Fibroblast of villous mesenchyme (primary cell): Measurements from ENCODE around the gene KRTAP10-8. TPM values are rescaled to one million over a fixed set of nuclear protein-coding genes. Genes with fewer than 3 reads are reported as not detected.

Source experiments
- DNase-seq: peaks from one replicate; pipeline ENCODE4 v3.0.0-alpha.2; 2010; ENCODE audit warnings: low read depth
- H3K4me3 ChIP-seq: 2 replicates; pipeline ENCODE4 v1.5.1; 2011; ENCODE audit warnings: low read depth, mild to moderate bottlenecking, low read length
- total RNA-seq: library from RNA; depleted of rRNA; stranded (reverse); fragments of >200 nt; gene quantifications from 2 replicates; pipeline ENCODE4 v1.2.3, GENCODE V29; 2012
- TF ChIP-seq, protein P1 (sequence below): IDR thresholded peaks from 2 replicates; pipeline ENCODE4 v1.5.1; 2012; ENCODE audit warnings: low read depth, mild to moderate bottlenecking, low read length; ENCODE audit not compliant: insufficient read depth

Gene KRTAP10-8
- total RNA-seq, 1 donor, result not detected

DNA sequence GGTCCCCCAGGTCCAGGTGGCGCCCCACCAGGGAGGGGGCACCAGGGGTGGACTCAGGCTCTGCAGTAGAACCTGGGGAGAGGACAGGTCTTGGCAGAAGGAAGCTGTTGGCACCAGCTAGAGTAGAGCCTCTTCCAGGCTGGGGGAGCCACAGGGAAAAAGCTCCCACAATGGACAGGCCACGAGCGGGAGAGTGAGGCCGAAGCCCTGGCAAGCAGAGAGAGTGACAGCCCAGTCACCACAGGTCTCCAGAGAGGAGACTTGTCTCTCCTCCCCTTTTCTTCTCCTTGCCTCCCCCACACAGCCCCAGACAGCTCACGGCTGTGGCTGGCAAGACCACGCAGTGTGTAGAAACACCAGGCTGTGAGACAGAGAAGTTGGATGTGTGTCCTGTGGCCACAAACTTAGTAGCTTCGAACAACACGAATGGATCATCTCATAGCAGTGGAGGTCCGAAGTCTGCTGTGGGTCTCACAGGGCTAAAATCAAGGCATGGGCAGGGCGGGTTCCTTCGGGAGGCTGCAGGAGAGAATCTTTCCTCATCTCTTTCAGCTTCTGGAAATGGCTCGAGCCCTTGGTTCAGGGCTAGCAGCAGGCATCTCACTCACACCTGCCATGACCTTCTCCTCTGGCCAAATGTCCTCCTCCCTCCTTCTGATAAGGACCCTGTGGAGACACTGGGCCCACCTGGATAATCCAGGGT lies 39.2 kb downstream of the KRTAP10-8 start:
- no peak for DNase-seq
- TF ChIP-seq, protein P1, sequence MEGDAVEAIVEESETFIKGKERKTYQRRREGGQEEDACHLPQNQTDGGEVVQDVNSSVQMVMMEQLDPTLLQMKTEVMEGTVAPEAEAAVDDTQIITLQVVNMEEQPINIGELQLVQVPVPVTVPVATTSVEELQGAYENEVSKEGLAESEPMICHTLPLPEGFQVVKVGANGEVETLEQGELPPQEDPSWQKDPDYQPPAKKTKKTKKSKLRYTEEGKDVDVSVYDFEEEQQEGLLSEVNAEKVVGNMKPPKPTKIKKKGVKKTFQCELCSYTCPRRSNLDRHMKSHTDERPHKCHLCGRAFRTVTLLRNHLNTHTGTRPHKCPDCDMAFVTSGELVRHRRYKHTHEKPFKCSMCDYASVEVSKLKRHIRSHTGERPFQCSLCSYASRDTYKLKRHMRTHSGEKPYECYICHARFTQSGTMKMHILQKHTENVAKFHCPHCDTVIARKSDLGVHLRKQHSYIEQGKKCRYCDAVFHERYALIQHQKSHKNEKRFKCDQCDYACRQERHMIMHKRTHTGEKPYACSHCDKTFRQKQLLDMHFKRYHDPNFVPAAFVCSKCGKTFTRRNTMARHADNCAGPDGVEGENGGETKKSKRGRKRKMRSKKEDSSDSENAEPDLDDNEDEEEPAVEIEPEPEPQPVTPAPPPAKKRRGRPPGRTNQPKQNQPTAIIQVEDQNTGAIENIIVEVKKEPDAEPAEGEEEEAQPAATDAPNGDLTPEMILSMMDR, result no peak

DNA sequence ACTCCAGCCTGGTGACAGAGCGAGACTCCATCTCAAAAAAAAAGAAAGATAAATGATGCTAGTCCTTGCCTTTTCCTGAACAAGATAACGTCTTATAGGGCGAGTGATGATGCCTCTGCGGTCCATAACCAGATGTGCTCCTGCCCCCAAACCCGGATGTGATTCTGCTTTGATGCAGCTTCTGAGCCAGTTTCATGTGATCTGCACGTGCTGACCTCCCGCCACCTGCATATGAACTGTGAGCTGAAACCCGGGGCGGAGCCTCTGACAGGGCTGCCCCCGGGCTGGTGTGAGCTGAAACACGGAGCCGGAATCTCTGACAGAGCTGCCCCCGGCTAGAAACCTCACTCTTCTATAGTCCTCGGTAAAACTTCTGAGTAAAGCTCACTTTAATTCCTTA lies 41.2 kb downstream of the KRTAP10-8 start:
- DNase-seq, result no peak
- TF ChIP-seq, protein P1, result no peak
- no peak overlapping the region for H3K4me3 ChIP-seq

More for the DNA sequence above, 39.2 kb downstream of the KRTAP10-8 start:
- H3K4me3 ChIP-seq, result no peak overlapping the region

DNA sequence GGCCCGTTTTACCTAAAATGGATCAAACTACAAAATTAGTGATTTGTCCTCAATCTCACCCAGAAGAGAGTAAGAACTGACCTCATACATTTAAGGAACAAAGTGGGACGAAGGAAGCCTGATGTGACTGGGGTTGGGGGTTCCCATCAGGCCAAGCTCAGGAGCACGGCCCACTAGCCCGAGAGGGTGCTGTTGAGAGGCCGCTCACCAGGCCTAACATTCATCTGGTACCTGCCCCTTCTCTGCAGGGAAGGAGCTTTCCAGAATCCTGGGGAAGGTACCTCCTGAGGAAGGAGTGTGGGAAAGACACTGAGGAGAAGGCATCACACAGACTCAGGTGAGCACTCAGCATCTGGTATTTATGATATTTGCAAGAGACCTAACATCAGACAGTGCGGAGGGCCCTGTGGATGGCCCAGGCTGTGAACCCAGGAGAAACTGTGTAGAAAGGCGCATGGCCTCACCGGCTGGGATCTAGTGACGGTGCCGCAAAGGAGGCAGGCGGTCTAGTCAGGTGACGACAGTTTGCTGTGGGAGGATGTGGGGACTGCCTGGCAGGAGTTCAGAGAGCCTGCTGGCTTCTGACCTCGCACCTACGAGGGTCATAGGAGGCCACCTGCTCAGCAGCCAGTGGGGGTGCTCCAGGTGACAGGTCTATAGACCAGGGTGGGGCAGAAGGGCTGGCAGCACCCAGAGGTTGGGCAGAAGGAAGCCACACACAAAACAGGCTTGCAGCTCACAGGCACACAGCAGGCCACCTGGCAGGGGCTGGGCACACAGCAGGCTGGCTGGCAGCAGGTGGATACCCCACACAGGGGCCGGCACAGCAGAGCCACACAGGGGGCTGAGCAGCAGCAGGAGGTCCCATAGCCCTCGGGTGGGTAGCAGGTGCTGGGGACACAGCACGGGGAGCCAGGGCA lies 42.0 kb downstream of the KRTAP10-8 start:
- TF ChIP-seq, protein P1, result no peak
- no peak overlapping the region for H3K4me3 ChIP-seq
- DNase-seq, result no peak

DNA sequence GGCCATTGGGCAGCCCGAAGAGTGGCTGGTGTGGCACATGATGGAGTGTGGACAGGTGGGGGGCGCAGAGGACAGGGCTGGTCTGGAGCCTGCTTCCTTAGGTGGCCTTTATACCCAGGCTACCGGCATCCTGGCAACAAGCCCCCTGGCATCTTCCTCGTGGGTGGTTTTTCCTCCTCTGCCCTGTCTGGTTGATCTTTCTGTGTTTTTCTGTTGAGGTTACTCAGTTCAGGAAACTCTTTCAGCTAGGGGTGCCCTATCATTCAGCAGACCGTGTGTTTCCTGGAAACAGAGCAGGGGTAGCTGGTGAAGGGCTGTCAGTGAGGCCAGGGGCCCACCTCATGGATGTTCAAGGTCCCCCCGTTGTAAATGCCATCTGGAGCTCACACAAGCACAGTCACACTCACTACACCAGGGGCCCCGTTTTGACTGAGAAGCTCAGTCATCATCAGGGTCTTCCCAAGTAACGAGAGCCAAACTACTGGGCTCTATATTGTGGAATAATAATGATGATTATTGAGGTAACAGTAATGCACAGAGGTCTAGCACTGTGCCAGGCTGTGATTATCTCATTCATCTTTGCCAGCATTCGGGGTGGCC lies 42.8 kb downstream of the KRTAP10-8 start, which contains the start of gene KRTAP12-4:
Gene KRTAP12-4, minus strand, starts transcription at position 84 of the 600 bp plus-strand sequence. Its CDS starts 45 bp downstream, at position 39.
- TF ChIP-seq, protein P1, result no peak
- no peak for DNase-seq
- H3K4me3 ChIP-seq, result no peak within 1 kb of the TSS

DNA sequence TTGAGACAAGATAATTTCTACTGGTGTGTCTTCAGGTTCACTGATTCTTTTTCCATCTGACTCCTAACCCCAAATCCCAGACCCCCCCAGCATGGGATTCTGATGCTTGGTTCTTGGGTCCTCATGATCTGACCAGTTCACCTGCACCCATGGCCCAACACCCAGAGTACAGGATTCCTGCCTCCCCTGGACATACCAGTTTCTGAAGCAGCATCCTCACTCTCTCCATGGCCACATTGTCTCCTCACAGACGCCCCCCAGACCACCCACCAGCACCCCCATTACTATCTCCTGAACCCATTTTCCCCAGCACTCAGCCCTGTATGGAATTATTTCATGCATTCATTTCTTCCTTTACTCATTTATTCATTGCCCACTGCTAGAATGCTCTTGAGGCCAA lies 45.0 kb downstream of the KRTAP10-8 start:
- DNase-seq, result no peak
- no peak overlapping the region for H3K4me3 ChIP-seq
- TF ChIP-seq, protein P1, result no peak

DNA sequence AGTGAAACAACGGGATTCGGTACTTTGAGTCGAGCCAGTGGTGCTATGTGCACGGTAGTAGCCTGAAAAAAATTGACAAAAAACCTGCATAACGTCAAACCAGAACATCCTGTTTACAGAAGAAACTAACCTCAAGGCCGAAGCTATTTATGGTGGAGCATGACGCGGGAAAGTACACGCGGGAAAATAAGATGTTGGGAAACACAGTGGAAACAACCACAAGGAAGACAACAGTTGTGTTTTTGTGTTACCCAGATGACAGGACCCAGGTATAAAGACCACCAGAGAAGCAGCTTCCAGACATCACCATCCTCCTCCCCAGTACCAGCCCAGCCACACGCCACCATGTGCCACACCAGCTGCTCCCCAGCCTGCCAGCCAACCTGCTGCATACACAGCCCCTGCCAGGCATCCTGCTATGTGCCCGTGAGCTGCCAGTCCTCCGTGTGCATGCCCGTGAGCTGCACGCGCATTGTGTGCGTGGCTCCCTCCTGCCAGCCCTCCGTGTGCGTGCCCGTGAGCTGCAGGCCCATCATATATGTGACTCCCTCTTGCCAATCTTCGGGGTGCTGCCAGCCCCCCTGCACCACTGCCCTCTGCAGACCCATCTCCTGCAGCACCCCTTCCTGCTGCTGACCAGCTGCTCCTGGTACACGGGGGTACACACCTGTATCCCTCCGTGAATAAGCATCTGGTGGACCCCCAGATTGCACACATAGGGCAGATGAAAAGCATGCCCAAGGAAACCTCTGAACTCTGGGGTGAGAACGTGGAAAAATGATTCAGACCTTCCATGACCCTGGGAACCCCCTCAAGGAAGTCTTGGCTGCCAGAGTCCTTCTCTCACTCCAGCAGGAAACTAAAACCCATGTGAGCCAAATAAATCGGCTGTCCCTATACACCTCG lies 46.0 kb downstream of the KRTAP10-8 start, which contains the start of gene KRTAP12-3:
Gene KRTAP12-3, plus strand, starts transcription at position 298 of the 906 bp plus-strand sequence. Its CDS starts 48 bp downstream, at position 346.
- H3K4me3 ChIP-seq, result no peak within 1 kb of the TSS
- peak; percentile 39 for DNase-seq
- TF ChIP-seq, protein P1, result no peak
